ENCODE data around the gene ANKRD17.

ANKRD17 gene

DNA sequence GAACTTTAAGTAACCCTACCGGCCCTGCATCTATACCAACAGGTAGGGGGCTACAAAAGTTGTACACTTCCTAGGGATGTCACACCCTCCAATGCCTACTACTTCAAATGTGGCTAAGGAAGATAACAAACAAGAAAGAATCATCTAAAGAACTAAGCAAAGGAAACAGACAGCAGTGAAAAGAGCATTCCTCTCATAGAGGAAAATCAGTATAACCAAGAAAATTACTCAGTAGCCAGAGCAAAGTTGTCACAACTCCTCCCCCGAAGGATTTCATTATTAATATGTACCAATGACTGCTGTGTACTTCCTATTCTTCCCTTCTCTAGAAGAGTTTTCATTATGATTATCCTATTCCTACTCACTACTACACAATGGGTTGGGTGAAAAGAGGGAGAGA is 12.6 kb downstream of the ANKRD17 start:
- ChIA-PET CTCF (interaction anchor here (0.6 kb wide), 1 partner anchor 100 kb away, joined by 3 read pairs; no protein-coding TSS in a partner anchor), POLR2A (no interaction called here)
- Histone ChIP-seq H3K36me3 (ENCODE audit: control insufficient read depth in 2 of 2, insufficient read depth in 1 of 2, low read length in 2 of 2) (peaks cover 3 to 12% of the 10 kb centered on the region in 2 experiments; a peak in 2 of 3 replicates), H3K4me1 (ENCODE audit: control insufficient read depth, insufficient read depth, low read length) (no peaks in the 10 kb centered on the region), H3K4me3 (ENCODE audit: low read depth, low read length) (no peak overlapping the region), H3K27ac (ENCODE audit: extremely low read depth, low read depth, low read length) (no peak overlapping the region), H3K9me3 (ENCODE audit: control insufficient read depth, insufficient read depth, low read depth, low read length) (no peaks in the 10 kb centered on the region)
- TF ChIP-seq OVOL3 (tag by site-specific recombination; IDR thresholded peaks at IDR 0.05): no peak
- TF ChIP-seq ZNF510 (tag by site-specific recombination; IDR thresholded peaks at IDR 0.05; ENCODE audit: insufficient replicate concordance): no peak
- no peak for TF ChIP-seq ZNF341 (tag by site-specific recombination; IDR thresholded peaks at IDR 0.05; ENCODE audit: low read depth)
- no peak for TF ChIP-seq SALL2 (tag by site-specific recombination; IDR thresholded peaks at IDR 0.05; ENCODE audit: borderline replicate concordance)
- no peak for TF ChIP-seq ZNF626 (tag by site-specific recombination; IDR thresholded peaks at IDR 0.05)
- no peak for TF ChIP-seq ZNF155 (tag by site-specific recombination; IDR thresholded peaks at IDR 0.05)
- no peak for TF ChIP-seq ZNF266 (tag by site-specific recombination; IDR thresholded peaks at IDR 0.05; ENCODE audit: low read depth)
- no peak for TF ChIP-seq ZNF624 (tag by site-specific recombination; IDR thresholded peaks at IDR 0.05)
- TF ChIP-seq ZBTB1 (tag by site-specific recombination; IDR thresholded peaks at IDR 0.05): no peak
- TF ChIP-seq KLF10 (tag by site-specific recombination; IDR thresholded peaks at IDR 0.05): no peak
- no peak for TF ChIP-seq FEZF1 (tag by site-specific recombination; IDR thresholded peaks at IDR 0.05)
- TF ChIP-seq, protein P1, sequence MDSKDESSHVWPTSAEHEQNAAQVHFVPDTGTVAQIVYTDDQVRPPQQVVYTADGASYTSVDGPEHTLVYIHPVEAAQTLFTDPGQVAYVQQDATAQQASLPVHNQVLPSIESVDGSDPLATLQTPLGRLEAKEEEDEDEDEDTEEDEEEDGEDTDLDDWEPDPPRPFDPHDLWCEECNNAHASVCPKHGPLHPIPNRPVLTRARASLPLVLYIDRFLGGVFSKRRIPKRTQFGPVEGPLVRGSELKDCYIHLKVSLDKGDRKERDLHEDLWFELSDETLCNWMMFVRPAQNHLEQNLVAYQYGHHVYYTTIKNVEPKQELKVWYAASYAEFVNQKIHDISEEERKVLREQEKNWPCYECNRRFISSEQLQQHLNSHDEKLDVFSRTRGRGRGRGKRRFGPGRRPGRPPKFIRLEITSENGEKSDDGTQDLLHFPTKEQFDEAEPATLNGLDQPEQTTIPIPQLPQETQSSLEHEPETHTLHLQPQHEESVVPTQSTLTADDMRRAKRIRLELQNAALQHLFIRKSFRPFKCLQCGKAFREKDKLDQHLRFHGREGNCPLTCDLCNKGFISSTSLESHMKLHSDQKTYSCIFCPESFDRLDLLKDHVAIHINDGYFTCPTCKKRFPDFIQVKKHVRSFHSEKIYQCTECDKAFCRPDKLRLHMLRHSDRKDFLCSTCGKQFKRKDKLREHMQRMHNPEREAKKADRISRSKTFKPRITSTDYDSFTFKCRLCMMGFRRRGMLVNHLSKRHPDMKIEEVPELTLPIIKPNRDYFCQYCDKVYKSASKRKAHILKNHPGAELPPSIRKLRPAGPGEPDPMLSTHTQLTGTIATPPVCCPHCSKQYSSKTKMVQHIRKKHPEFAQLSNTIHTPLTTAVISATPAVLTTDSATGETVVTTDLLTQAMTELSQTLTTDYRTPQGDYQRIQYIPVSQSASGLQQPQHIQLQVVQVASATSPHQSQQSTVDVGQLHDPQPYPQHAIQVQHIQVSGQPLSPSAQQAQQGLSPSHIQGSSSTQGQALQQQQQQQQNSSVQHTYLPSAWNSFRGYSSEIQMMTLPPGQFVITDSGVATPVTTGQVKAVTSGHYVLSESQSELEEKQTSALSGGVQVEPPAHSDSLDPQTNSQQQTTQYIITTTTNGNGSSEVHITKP (tag by site-specific recombination; IDR thresholded peaks at IDR 0.05): no peak
- no peak for TF ChIP-seq ZBTB20 (tag by site-specific recombination; IDR thresholded peaks at IDR 0.05)
- TF ChIP-seq ZNF121 (tag by site-specific recombination; IDR thresholded peaks at IDR 0.05): no peak
- no peak for TF ChIP-seq GFI1B (tag by site-specific recombination; IDR thresholded peaks at IDR 0.05)
- TF ChIP-seq ZFP37 (tag by site-specific recombination; IDR thresholded peaks at IDR 0.05): no peak
- TF ChIP-seq, protein P2, sequence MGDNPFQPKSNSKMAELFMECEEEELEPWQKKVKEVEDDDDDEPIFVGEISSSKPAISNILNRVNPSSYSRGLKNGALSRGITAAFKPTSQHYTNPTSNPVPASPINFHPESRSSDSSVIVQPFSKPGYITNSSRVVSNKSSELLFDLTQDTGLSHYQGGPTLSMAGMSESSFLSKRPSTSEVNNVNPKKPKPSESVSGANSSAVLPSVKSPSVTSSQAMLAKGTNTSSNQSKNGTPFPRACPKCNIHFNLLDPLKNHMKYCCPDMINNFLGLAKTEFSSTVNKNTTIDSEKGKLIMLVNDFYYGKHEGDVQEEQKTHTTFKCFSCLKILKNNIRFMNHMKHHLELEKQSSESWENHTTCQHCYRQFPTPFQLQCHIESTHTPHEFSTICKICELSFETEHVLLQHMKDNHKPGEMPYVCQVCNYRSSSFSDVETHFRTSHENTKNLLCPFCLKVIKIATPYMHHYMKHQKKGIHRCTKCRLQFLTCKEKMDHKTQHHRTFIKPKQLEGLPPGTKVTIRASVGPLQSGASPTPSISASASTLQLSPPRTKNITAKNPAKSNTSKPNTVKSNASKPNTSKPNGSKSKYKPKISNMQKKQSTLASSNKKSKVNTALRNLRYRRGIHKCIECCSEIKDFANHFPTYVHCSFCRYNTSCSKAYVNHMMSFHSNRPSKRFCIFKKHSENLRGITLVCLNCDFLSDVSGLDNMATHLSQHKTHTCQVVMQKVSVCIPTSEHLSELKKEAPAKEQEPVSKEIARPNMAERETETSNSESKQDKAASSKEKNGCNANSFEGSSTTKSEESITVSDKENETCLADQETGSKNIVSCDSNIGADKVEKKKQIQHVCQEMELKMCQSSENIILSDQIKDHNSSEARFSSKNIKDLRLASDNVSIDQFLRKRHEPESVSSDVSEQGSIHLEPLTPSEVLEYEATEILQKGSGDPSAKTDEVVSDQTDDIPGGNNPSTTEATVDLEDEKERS (tag by site-specific recombination; IDR thresholded peaks at IDR 0.05): no peak
- TF ChIP-seq TCF7L2 (IDR thresholded peaks at IDR 0.05; ENCODE audit: borderline replicate concordance, low read depth, low read length): no peak

DNA sequence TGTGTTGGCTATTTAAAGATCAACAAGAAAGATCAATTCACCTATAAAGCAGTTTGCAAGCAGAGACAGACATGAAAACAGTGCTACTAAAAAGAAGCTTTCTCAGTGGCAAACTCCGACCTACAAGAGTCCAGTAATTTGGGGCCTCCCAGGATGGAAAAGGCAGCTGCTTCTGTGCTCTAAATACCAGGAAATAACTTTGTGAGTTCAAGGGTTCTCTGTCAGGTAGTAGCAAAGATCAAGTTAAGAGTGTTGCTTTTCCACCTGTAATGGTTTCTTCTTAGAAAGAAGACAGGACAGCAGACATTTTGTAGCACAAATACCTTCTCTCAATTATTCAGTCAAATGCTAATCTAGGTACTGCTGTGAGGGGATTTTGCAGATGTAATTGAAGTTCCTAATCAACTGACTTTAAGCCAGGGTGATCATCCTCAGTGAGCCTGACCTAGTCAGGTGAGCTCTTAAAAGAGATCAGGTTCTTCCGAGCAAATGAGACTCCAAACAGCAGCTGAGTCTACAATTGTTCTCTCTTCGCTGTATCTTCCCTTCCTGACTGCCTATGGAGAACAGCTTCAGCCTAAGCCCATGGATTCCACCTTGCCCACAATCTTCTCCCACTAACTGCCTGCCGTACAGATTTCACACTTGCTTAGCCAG is 13.5 kb downstream of the ANKRD17 start:
- H3K4me3 ChIP-seq (ENCODE audit: low read depth, low read length): no peak overlapping the region
- ChIA-PET POLR2A (interaction anchor here (0.6 kb wide), 1 partner anchor 13 kb away, joined by 4 read pairs; the partner anchor contains the start of gene ANKRD17), CTCF (interaction anchor here (0.9 kb wide), 1 partner anchor 10 kb away, joined by 3 read pairs; no protein-coding TSS in a partner anchor)
- H3K27ac ChIP-seq (ENCODE audit: extremely low read depth, low read depth, low read length): no peak overlapping the region
- H3K9me3 ChIP-seq (ENCODE audit: control insufficient read depth, insufficient read depth, low read depth, low read length): no peaks in the 10 kb centered on the region
- H3K36me3 ChIP-seq (ENCODE audit: control insufficient read depth in 2 of 2, insufficient read depth in 1 of 2, low read length in 2 of 2): peaks cover 0 to 8% of the 10 kb centered on the region in 2 experiments; a peak in 1 of 3 replicates
- no peaks in the 10 kb centered on the region for H3K4me1 ChIP-seq (ENCODE audit: control insufficient read depth, insufficient read depth, low read length)
- TF ChIP-seq EGR2 (tag by site-specific recombination; IDR thresholded peaks at IDR 0.05; ENCODE audit: low read depth): no peak
- TF ChIP-seq MZF1 (tag by site-specific recombination; IDR thresholded peaks at IDR 0.05; ENCODE audit: borderline replicate concordance): peak; percentile 84; the same call in 1 of the 2 replicates
